HPDE6-E6E7 (cell line): Measurements from ENCODE around the gene NUFIP1.
"Not testable (repeated sequence)": the region's sequence is repeated elsewhere in the genome, so short reads cannot be mapped to it uniquely, and the experiment has no call there.

ENCODE experiments used
- DNase-seq: peaks from one replicate; pipeline ENCODE4 v3.0.0; 2011; ENCODE audit warnings: missing footprints; ENCODE audit errors: extremely low spot score

The NUFIP1 gene

DNA sequence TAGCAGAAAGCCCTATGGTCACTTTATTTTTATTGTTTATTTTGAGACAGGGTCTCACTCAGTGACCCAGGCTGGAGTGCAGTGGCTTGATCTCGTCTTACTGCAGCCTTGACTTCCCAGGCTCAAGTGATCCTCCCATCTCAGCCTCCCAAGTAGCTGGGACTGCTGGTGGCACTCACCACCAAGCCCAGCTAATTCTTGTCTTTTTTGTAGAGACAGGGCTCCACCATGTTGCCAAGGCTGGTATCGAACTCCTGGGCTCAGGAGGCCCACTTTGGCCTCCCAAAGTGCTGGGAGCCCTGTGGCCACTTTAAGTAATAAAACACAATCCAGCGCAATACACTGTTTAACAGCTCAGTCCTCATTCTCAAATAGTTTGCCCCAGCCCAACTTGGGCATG lies 69.3 kb downstream of the NUFIP1 start:
- no peak for DNase-seq

DNA sequence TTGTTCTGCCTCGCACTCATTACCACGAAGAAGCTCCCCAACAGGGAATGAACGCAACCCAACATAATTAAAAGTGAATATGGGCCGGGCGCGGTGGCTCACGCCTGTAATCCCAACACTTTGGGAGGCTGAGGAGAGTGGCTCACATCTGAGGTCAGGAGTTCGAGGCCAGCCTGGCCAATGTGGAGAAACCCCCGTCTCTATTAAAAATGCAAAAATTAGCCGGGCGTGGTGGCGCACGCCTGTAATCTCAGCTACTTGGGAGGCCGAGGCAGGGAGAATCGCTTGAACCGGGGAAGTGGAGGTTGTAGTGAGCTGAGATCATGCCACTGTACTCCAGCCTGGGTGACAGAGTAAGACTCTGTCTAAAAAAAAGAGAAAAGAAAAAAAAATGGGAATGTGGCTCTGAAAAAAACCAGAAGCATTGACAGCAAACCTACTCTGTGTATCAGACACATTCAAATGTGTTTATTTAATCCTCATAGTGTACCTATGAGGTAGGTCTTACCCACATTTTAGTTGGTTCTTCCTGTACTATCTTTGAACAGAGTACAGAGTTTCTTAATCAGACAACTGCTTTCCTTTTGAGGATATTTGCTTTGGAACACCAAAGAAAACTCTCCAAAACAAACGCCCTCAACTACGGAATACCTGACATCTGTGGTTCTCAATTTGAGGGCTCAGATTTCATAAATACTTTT lies 70.0 kb downstream of the NUFIP1 start:
- no peak for DNase-seq

DNA sequence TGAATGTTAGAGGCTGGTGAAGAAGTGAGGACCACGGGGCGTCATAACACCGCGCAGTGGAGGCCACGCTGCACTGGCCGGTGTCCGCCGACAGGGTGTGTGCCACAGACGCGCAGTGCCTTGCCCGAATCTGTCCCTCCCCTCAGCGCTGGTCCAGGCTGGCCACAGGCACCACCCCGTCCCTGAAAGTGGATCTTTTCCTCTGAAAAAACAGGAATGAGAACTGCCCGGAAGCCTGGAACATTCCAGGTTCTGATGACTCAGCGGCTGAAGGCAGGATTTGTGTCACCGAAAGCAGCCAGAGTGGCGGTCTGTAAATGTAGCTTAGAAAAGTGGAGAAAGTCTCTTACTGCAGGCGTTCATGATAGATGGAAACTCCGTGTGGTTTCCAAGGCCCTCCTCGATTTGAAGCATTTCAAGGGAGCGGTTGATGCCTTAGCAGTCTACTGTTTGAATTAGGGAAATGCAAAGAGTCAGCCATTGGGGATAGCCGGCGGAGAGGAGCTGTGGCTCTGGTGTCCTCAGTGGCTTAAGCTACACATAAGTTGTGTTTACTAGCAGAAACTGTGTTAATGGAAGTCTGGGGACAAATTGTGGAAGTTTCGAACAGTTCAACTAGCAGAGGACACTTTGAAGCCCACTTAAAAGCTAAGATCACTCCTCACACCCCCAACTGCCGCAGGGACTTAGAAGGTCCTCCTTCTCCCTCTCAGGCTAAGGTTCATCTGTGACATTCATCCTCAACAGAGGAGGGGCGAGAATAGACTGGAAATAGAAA lies 70.8 kb downstream of the NUFIP1 start:
- DNase-seq: peak; percentile 23

DNA sequence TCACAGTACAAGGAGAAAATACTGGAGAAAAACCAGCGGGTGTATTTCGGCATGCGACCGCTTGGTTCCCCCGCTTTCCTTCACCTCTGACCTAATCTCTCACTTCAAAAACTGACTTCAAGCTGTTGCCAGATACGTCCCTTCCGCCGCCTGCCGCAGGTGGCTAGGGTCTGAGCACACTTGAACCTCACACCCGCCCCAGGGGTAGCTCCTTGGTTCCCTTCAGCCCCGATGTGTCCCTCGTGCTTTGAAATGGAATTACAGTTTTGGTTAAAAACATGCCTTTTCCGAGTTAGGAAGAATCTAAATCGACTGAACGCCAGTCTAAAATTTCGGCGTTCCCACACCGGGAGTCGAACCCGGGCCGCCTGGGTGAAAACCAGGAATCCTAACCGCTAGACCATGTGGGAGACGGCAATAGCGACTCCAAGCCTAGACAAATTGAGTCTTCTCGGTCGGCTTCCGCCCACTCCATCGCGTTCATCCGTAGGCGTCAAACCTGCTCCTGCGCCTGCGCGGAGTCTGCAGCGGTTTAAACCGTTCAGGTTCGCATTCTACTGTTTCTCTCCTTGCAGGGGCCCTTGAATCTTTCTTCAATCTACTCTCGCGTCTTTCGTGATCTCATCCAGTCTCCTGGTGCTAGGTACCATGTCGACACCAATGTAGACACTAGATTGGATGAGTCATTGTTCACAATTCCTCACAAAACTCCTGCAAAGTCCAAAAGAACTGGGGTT lies 71.5 kb downstream of the NUFIP1 start:
- DNase-seq: peak; percentile 44

DNA sequence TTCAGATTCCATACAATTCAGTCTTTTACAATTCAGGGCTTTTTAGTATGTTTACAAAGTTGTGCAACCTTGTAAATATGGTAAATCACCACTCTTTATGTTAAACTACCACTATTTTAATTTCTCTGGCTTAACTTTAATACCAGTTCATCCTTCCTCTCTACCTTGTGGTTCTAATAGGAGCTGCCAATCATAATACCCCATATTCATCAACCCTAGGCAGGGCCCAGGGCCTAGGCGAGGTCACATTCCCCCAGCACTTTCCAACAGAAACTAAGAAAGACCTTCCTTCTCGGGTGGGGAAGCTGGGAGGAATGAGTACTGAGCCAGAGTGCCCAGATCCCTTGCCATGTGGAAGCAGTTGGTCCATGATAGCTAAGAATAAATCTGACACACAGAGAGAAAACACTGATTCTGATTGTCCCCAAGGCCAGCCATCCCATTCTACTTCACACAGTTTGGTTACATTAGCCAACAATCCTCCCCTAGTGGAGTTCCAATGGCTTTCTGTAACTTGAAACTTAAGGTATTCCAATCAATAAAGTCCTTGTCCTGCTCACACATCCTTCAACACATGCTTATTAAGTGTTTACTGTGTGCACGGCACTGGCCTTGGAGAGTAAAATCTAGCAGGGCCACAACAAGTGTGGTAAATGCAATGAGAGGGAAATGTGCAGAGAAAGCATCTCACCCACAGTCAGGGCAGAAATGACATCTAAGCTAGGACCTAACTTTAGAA lies 76.8 kb downstream of the NUFIP1 start:
- DNase-seq: no peak

DNA sequence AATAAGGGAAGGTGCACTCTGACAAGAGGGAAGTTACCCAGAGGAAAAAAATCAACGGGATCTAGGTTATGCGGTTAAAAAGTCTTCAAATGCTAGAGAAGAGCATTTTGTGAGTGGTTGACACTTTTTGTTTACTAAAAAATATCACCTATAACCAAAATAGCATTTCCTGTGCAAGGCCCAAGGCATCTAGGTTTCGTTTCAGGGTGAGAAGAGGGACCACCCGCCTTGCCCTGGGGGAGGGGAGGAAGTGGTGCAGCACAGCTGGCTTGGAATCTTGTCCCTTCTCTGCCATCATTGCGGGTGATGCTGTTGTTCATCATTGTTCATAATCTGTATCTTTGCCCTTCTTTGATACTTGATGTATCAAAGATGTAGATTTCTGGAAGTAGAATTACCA lies 80.6 kb downstream of the NUFIP1 start:
- no peak for DNase-seq

DNA sequence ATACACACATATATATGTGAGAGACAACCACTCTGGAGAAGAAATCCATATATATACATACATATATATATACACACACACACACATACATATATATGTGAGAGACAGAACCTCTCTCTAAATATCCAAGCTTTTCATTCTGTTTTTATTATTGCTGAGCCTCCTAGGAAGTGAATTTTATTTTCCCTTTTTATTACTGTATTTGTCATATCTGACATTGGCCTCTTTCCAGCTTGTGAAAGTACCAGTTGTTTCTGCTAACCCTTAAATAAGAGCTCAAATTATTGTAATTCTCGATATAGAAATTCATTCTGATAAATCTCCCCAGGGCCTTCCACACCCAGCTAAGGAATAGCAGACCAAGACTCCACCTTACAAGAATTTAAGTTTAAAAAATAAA lies 81.0 kb downstream of the NUFIP1 start:
- DNase-seq: no peak

DNA sequence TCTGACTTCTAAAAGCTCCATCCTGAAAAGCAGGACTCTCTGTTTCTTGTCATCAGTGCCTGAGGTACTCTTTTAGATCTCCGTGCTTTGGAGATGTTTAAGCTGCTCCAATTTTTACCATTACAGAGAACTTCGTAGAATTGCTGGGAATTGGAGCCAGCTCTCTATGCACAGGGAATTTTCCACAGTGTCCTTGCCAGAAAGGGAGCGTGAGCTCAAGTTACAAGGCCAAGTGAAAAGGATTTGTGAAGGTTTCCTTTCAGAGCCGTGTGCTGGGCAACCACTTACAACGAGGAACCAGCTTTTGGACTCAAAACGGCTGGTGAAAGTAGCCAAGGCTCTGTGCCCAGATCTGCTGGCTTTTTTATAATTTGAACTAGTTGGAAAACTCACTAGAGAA lies 82.6 kb downstream of the NUFIP1 start:
- DNase-seq: no peak

DNA sequence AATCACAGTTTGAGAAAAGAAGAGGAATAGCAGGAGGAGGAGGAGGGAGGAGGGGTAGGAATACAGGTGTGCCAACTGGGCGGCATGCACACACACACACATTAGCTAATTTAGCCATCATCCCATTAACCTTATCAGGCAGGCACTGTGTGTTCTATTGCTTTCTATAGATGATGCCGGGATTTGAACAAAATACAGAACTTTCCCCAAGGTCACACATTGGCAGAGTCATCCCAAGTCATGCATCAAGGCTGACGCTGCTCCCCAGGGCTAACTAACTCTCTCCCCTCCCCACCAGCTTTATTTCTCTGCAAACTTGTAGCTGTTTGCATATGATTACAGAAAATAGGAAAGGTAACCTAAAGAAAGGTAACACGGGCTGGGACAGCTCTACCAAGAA lies 83.0 kb downstream of the NUFIP1 start:
- no peak for DNase-seq

DNA sequence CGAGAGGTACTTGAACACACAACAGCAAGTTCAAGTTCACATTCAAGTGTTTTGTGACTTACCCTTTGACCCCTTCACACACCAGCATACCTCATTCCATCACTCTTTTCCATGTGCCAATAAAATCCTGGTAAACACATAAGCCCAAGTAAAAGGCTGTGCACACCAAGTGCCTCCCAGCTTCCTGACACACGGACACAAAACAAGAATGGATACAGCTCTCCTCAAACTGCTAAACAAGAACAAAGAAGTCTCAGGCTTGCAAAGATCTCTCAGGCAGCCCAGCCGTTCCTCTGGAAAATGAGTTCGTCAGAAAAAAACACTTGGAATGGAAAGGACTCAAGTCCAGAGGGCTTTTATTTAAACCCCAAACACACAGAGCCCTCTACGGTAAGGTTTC lies 83.7 kb downstream of the NUFIP1 start:
- DNase-seq: no peak

DNA sequence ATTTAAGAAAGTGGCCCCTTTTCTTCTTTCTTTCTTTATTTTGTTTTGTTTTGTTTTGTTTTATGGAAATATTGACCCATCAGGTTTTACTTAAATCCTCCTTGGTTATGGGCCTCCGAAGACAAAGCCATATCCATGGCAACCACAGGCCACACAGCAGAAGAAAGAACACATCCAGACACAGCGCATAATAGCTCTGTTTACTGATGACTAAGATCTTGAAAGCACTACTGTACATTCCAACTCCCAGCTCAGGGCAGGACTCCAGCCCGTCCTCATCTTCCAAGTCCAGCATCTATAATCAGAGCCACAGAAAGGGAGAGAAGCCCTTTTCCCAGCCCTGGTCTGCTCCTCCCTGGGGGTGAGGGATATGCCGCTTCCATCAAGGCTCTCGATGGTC lies 84.3 kb downstream of the NUFIP1 start:
- DNase-seq: peak; percentile 17

DNA sequence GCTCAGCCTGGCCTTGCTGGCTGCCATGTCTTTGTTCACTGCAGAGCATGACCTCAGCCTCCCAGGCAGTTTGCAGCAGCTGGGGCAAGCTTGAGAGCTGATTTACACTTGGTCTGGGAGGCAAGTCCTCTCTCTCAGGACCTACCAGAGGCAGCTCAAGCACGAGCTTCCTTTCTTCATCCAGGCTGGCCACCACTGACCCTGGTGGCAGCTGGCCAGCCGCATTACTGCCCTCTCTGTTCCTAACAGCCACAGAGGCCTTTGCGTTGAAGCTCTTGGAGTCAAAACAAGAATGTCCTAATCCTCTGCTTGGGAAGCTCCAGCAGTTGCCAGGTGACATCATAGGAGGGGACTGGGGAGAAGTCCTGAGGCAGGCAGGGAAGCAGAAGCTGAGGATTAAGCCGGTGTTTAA lies 85.7 kb downstream of the NUFIP1 start:
- no peak for DNase-seq

DNA sequence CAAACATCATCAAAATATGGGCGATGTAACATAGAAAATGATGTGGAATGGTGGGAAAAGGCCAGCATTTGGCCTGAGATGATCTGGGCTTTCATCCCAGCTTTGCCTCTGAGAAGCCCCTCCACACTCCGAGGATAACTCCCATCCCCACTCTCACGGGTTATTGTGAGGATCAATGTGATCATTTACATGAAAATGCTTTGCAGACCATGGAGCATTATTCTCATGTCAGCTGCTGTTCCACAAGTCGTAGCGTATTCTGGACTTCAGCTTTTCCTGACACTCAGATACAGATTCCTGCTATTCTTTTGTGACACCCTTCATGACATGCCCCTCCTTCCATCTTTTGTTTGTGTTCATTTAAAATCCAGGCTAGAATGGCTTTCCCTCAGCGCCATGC lies 86.5 kb downstream of the NUFIP1 start:
- DNase-seq: no peak

DNA sequence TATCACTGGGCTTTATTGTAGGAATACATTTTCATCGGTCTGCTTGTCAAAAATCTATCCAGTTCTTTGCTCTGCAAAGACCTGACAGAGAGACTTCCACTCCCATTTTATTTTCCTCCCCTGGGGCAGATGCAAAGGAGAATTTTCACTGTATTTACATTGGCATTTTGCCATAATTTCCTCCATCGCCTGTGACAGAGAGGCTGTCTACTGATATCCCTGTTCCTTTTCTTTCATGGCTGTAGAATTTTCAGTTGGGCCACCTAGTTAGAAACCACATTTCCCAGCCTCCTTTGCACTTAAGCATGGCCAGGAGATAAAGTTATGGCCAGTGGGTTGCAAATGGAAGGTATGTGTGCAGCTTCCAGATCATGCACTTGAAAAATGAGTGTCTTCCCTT lies 89.3 kb downstream of the NUFIP1 start:
- DNase-seq: no peak

DNA sequence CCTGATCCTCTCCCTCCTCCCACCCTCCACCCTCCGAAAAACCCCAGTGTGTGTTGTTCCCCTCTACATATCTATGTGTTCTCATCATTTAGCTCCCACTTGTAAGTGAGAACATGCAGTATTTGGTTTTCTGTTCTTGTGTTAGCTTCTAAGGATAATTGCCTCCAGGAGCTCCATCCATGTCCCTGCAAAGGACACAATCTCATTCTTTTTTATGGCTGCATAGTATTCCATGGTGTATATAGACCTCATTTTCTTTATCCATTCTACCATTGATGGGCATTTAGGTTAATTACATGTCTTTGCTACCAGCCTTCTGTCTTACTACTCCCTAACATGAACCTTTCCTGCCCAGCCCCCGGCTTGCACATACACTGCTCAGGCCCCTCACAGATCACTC lies 91.0 kb downstream of the NUFIP1 start:
- not testable (repeated sequence) for DNase-seq

DNA sequence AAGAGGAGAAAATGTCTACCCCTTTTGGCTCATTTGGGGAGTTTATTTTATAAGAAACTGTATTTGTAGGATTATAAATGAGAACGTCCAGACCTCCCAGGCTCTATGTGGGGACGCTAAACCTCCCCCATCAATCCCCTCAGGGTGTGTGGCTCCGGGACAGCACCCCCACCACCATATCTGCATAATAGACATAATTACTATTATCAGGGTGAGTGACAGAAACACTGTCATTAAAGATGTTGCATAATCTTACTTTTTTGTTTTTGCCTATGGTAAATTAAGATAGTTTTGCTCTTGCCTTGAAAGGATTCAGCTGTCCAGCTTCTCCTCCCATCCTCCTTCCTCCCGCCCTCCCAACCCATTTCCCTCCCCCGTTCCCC lies 93.3 kb downstream of the NUFIP1 start:
- DNase-seq: no peak

DNA sequence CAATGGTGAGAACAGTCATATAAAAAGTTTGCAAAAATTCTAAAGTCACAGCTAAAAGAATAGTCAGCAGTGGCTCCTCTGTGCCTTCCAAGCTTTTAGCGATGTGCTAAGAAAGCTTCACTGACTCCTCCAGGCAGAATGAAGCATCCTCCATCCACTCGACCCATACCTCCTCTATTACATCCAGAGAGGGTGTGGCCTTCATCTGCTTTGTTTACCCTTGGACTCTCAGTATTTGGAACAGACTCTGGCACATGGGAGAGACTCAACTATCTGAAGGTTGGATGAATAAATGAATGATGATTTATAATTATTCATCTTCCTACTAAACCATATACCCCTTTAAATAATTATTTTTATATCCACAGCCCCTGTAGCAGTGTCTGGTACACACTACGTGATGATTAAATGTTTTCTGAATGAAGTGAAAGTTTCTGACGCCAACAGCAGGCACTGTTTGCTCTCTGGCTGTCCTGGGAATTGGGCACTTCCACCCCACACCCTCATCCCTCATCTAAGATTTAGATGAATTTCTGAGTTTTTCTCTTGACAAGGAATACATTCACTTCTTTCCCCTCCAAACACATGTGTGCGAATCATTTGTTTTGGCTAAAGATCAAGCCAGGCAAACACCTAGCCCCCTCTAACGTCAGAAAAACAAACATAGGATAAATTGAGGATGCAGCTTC lies 93.9 kb downstream of the NUFIP1 start:
- no peak for DNase-seq

DNA sequence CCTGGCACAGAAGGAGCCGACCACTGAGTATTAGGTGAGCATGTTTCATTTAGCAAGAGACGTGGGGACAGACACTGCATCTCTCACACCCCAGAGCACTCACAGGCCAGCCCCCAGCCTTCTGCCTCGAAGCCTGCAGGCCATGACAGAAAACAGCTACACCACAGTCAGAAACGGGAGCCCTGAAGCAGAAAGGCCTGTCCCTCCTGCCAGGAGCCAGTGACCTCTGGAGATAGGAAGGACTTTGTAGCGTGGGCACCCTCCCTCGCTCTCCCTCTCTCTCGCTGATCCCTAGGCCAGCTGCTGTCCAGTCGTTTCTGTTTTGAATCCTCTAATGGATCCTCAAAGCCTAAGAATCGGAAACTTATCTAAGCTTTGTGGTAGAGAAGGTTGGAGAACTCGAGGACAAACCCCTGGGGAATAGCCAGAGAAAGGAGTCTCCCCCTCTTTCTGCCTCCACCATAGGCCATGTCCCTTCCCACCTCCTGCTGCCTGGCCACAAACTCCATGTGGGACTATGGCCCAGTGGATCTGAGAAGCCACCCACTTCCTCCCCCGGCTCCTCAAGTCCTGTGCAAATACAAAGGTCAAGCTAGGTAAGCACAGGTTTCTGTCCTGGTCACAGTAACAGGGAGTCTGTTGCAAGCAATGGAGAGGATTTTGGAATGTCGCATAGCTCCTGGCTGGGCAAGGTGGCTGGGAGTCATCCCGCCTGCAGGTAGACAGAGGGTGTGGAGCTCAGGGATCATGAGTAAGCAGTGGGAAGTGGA lies 95.1 kb downstream of the NUFIP1 start:
- no peak for DNase-seq
